ENCODE measurements around the gene NHSL1.

Gene NHSL1

DNA sequence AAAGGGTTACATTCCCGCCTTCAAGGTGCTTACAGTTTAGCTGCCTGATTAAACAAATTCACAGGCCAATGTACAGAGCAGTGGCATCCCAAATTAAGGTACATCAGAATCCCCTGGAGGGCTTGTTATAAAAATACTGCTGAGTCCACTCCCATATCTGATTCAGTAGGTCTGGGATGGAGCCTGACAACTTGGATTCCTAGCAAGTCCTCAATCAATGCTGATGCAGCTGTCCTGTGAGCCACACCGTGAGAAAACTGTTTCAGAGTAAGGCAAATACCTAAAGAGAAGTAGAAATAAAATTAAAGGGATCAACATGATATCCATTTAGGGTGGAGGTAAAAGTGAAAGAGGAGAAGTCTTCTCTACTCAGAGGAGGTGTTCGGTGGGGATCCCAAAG lies 16.5 kb downstream of the NHSL1 start:
- DNase-seq (ENCODE audit: low spot score): no peak
- TF ChIP-seq, protein P1, sequence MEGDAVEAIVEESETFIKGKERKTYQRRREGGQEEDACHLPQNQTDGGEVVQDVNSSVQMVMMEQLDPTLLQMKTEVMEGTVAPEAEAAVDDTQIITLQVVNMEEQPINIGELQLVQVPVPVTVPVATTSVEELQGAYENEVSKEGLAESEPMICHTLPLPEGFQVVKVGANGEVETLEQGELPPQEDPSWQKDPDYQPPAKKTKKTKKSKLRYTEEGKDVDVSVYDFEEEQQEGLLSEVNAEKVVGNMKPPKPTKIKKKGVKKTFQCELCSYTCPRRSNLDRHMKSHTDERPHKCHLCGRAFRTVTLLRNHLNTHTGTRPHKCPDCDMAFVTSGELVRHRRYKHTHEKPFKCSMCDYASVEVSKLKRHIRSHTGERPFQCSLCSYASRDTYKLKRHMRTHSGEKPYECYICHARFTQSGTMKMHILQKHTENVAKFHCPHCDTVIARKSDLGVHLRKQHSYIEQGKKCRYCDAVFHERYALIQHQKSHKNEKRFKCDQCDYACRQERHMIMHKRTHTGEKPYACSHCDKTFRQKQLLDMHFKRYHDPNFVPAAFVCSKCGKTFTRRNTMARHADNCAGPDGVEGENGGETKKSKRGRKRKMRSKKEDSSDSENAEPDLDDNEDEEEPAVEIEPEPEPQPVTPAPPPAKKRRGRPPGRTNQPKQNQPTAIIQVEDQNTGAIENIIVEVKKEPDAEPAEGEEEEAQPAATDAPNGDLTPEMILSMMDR (conservative IDR thresholded peaks at IDR 0.05; ENCODE audit: low read depth): no peak
- ChIA-PET CTCF (interaction anchor here (0.6 kb wide), 2 partner anchors 35 to 446 kb away, joined by 5 to 6 read pairs; no protein-coding TSS in a partner anchor), POLR2A (ENCODE audit: low non-redundant PET) (no interaction called here)
- no peak overlapping the region for H3K27ac ChIP-seq

DNA sequence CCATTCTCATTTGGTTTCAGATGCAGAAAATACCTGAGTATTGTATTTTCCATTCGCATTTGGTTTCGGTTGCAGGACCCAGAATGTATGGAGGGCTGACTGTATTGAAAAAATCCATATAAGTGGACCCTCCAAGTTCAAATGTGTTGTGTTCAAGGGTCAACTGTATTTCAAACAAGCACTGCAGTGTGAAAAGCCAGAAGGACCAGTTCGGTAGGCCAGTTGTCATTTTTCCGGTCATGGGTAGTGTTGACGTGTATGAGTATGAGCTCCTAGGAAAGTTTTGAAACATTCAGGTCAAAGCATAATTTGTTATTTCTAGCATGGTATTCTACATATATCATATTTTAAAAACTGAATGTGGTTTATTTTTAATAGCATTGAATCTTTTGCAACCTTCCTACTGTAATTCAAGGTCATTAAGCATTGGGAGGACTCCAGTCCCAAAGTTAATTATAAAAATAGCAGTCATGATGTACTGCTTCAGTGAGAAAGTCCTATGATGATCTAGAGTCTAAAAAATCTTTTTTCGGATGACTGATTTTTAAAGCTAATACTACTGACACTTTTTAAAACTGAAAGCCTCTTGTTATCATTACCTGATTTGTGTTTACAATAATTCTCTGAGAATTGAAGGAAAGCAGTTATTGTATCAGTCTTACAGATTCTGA lies 18.9 kb downstream of the NHSL1 start:
- CTCF ChIA-PET: no interaction called here
- POLR2A ChIA-PET (ENCODE audit: low non-redundant PET): no interaction called here
- H3K27ac ChIP-seq: no peak overlapping the region
- no peak for DNase-seq (ENCODE audit: low spot score)
- TF ChIP-seq, protein P1 (conservative IDR thresholded peaks at IDR 0.05; ENCODE audit: low read depth): no peak

DNA sequence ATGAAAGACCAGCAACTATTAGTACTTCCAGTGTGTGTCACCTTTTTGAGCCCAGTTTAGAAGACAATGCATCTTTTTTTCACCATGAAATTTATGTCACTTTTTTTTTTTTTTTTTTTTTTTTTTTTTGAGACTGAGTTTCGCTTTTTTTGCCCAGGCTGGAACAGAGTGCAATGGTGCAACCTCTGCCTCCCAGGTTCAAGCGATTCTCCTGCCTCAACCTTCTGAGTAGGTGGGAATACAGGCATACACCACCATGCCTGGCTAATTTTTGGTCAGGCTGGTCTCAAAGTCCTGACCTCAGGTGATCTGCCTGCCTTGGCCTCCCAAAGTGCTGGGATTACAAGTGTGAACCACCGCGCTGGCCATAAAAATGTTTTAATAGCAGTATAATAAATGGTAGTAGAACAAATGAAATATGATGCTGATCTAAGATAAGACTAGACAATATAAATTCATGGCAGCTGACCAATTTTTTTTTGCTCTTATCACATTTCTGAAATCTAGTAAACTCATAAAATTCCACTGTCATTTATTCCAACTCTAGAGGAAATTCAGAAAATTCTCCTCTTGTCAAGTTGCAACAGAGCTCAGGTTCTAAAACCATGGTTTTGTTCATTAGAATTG lies 21.3 kb downstream of the NHSL1 start:
- ChIA-PET CTCF (no interaction called here), POLR2A (ENCODE audit: low non-redundant PET) (no interaction called here)
- H3K27ac ChIP-seq: no peak overlapping the region
- TF ChIP-seq, protein P1 (conservative IDR thresholded peaks at IDR 0.05; ENCODE audit: low read depth): no peak
- DNase-seq (ENCODE audit: low spot score): no peak

DNA sequence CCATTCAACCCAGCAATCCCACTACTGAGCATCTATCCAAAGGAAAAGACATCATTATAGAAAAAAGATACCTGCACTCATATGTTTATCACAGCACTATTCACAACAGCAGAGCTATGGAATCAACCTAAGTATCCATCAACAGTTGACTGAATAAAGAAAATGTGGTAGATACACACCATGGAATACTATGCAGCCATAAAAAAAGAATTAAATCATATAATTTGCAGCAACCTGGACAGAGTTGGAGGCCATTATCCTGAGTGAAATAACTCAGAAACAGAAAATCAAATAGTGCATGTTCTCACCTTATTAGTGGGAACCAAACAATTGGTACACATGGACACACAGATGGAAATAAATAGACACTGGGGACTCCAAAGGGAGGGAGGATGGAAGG lies 23.2 kb downstream of the NHSL1 start:
- no peak overlapping the region for H3K27ac ChIP-seq
- ChIA-PET CTCF (no interaction called here), POLR2A (ENCODE audit: low non-redundant PET) (no interaction called here)
- TF ChIP-seq, protein P1 (conservative IDR thresholded peaks at IDR 0.05; ENCODE audit: low read depth): no peak
- DNase-seq (ENCODE audit: low spot score): no peak

DNA sequence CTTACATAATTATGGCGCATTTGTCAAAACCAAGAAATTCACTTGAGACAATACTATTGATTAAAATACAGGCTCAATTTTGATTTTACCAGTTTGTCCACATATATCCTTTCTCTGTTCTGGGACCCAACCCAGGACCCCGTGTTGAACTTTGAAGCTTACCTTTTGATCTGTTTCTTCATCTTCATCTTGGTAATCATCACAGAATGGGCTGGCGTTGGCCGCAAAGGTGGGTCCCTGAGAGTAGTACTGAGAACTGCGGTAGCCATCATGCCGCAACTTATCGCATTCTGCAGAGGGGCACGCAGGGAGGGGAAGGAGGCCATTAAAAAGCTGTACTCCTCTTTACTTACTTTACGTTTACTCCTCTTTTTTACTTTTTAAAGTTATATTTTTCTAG lies 26.1 kb downstream of the NHSL1 start:
- CTCF ChIA-PET: interaction anchor here (0.7 kb wide), 1 partner anchor 149 kb away, joined by 4 read pairs; no protein-coding TSS in a partner anchor
- H3K27ac ChIP-seq: no peak overlapping the region
- no peak for DNase-seq (ENCODE audit: low spot score)
- POLR2A ChIA-PET (ENCODE audit: low non-redundant PET): no interaction called here
- TF ChIP-seq, protein P1 (conservative IDR thresholded peaks at IDR 0.05; ENCODE audit: low read depth): no peak

DNA sequence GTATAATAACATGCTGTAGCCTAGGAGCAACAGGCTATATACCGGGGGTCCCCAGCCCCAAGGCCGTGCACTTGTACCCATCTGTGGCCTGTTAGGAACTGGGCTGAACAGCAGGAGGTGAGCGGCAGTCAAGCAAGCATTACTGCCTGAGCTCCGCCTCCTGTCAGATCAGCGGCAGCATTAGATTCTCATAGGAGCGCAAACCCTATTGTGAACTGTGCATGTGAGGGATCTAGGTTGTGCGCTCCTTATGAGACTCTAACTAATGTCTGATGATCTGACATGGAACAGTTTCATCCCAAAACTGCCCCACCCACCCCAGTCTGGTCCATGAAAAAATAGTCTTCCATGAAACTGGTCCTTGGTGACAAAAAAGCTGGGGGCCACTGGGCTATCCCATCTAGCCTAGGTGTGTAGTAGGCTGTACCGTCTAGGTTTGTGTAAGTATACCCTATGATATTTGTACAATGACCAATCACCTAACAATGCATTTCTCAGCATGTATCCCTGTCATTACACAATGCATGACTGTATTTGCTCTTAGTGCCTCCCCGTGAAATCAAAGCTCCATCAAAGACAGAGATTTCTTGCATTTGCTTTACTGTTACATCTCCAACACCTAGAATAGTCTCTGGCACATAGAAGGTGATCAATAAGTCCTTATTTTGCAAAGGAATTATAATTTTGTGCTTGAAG lies 30.8 kb downstream of the NHSL1 start:
- ChIA-PET CTCF (interaction anchor here (2.0 kb wide), 1 partner anchor 12 kb away, joined by 6 read pairs; no protein-coding TSS in a partner anchor), POLR2A (ENCODE audit: low non-redundant PET) (no interaction called here)
- no peak overlapping the region for H3K27ac ChIP-seq
- DNase-seq (ENCODE audit: low spot score): peak; percentile 30
- TF ChIP-seq, protein P1 (conservative IDR thresholded peaks at IDR 0.05; ENCODE audit: low read depth): no peak

Measured in RWPE1 (cell line).